NT2/D1 (cell line): Measurements from ENCODE around the gene GTPBP3.
A peak's percentile ranks its signal among the peaks of the same experiment; 100 is the strongest.
"Not testable (repeated sequence)": the region's sequence is repeated elsewhere in the genome, so short reads cannot be mapped to it uniquely, and the experiment has no call there.

Experiments
- DNase-seq: peaks from one replicate; pipeline ENCODE4 v3.0.0-alpha.2; 2011; ENCODE audit warnings: low read depth, low spot score
- H3K27me3 ChIP-seq: 2 replicates; pipeline ENCODE4 v1.6.0; 2011; ENCODE audit warnings: mild to moderate bottlenecking; ENCODE audit not compliant: insufficient read length, insufficient read depth
- H3K36me3 ChIP-seq: 2 replicates; pipeline ENCODE4 v1.6.1; 2011; ENCODE audit warnings: mild to moderate bottlenecking, low read length, mixed read lengths; ENCODE audit not compliant: insufficient read depth, insufficient read length
- H3K4me1 ChIP-seq: 2 replicates; pipeline ENCODE4 v1.5.1; 2011; ENCODE audit not compliant: insufficient read depth, insufficient read length
- H3K4me3 ChIP-seq: 2 replicates; pipeline ENCODE4 v1.5.1; 2011; ENCODE audit warnings: low read depth; ENCODE audit not compliant: insufficient read length
- H3K9ac ChIP-seq: 2 replicates; pipeline ENCODE4 v1.6.0; 2011; ENCODE audit warnings: low read depth; ENCODE audit not compliant: insufficient read length
- H3K9me3 ChIP-seq: 2 replicates; pipeline ENCODE4 v1.5.1; 2011; ENCODE audit warnings: mild to moderate bottlenecking, low read length; ENCODE audit not compliant: insufficient read depth
- SUZ12 ChIP-seq: IDR thresholded peaks from 2 replicates; pipeline ENCODE4 v1.6.1; 2011; ENCODE audit not compliant: insufficient read length, insufficient read depth; ENCODE audit errors: extremely low read depth
- YY1 ChIP-seq: IDR thresholded peaks from 2 replicates; pipeline ENCODE4 v1.6.1; 2011; ENCODE audit not compliant: insufficient read length, insufficient read depth
- ZNF274 ChIP-seq: IDR thresholded peaks from 2 replicates; pipeline ENCODE4 v1.6.1; 2011; ENCODE audit warnings: mild to moderate bottlenecking, low read depth, low read length

GTPBP3 gene, protein sequence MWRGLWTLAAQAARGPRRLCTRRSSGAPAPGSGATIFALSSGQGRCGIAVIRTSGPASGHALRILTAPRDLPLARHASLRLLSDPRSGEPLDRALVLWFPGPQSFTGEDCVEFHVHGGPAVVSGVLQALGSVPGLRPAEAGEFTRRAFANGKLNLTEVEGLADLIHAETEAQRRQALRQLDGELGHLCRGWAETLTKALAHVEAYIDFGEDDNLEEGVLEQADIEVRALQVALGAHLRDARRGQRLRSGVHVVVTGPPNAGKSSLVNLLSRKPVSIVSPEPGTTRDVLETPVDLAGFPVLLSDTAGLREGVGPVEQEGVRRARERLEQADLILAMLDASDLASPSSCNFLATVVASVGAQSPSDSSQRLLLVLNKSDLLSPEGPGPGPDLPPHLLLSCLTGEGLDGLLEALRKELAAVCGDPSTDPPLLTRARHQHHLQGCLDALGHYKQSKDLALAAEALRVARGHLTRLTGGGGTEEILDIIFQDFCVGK

DNA sequence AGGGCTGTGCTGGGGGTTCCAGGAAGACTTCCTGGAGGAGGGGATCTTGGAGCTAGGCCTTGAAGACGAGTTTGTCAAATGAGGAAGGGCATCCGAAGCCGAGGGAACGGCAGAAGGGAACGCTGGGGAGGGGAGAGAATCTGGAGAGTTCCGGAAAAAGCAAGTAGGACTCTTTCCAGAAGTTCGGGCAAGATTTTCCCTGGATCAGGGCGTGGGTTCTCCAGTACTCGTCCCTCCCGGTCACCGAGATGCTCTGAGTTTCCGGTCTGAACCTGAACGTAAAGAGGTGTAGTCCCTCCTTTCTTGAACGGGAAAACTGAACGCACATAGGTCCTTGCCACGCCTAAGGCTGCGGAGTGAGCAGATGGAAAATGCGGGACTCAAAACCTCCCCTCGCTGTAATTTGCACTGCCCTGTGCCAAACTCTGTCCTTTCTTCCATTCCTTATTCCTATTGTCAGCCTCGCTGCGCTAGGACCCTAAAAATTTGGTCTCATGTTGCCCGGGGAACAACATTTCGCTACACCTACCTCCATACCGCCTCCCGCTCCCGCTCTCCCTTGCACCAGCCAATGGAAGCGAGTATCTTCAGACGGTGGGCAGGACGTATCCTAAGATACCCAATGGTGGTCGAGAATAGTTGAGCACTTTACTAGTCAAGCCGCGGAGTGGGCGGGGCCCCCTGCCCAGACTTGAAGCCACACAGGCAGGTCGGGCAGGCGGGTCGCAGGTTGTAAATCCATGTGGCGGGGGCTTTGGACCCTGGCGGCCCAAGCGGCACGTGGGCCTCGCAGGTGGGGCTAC is at the start of gene GTPBP3:
GTPBP3 (plus strand) TSS at position 682 of the 803 bp plus-strand sequence; CDS start at position 741, 59 bp downstream.
- H3K4me1 ChIP-seq = peaks cover 24% of the 10 kb centered on the region
- H3K4me3 ChIP-seq = peak within 1 kb of the TSS; percentile 99
- H3K9me3 ChIP-seq = peaks cover 5% of the 10 kb centered on the region; the same call in 1 of the 2 replicates
- H3K27me3 ChIP-seq = no peaks in the 10 kb centered on the region
- H3K36me3 ChIP-seq = peaks cover 37% of the 10 kb centered on the region
- peak within 1 kb of the TSS; percentile 97 for H3K9ac ChIP-seq
- peak; percentile 100 for DNase-seq
- TF ChIP-seq SUZ12 = no peak
- peak; percentile 36 for TF ChIP-seq YY1

DNA sequence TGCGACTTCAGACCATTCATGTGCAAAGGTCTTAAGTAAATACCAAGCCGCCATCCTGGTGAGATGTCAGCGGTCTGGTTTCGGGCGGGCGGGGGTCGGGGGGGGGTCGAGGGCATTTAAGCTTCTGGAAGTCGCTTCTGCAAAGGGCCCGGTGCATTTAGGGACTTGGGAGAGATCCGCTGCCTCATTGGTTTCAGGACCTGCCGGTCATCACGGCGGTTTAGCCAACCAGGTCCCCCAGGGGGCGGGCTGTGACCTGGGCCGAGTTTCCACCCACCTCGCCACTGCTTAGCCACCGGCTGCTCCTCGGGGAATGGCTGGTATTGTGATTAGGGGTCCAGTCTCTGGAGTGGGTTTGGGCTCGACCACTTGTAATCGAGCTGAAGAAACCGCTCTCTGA is 47.9 kb upstream of the GTPBP3 start:
- peaks cover 24% of the 10 kb centered on the region for H3K36me3 ChIP-seq
- H3K9ac ChIP-seq = no peak overlapping the region
- TF ChIP-seq SUZ12 (no peak), YY1 (no peak), ZNF274 (no peak)
- peak overlapping the region; percentile 8 for H3K4me3 ChIP-seq
- peak; percentile 89 for DNase-seq
- H3K27me3 ChIP-seq = no peaks in the 10 kb centered on the region
- H3K4me1 ChIP-seq = peaks cover 7% of the 10 kb centered on the region
- peaks cover 8% of the 10 kb centered on the region; the same call in 1 of the 2 replicates for H3K9me3 ChIP-seq

DNA sequence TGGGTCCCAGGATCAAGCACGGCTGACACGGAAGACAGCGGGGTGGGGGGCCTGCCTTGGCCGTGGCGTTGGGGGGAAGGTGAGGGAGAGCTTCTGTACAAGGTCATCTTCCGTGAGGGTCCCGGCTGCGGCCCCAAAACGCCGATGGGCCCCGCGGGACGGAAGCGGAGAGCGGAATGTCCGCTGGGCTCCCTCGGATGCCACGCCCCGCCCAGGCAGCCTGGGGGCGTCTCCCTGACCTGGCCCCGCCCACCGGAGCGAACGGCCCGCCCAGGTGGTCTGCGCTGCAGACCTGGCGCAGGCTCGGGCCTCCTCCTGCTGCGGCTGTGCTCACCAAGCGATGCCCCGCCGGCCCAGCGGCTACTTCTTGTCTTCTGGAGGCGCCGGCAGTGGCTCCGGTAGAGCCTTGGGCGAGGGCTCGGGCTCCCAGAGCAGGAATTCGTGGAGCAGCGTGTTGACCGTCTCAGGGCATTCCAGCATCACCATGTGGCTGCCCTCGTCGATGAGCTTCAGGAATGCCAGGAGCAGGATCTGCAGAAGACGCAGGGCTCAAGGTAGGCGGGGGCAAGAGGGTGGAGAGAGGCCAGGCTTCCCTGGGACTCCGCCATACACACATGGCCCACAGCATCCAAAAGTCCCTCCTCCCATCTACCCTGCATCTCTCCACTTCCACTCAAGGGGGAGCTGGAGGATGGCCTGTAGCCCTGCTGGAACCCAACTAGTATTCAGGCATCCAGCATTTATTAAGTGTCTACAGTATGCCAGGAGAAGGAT is 44.9 kb upstream of the GTPBP3 start:
- Histone ChIP-seq H3K4me1 (peaks cover 9% of the 10 kb centered on the region), H3K9me3 (peaks cover 3% of the 10 kb centered on the region; the same call in 1 of the 2 replicates), H3K27me3 (no peaks in the 10 kb centered on the region), H3K9ac (peak overlapping the region; percentile 83), H3K4me3 (peak overlapping the region; percentile 81), H3K36me3 (peaks cover 20% of the 10 kb centered on the region)
- TF ChIP-seq ZNF274 (no peak), YY1 (no peak), SUZ12 (no peak)
- peak; percentile 81 for DNase-seq

DNA sequence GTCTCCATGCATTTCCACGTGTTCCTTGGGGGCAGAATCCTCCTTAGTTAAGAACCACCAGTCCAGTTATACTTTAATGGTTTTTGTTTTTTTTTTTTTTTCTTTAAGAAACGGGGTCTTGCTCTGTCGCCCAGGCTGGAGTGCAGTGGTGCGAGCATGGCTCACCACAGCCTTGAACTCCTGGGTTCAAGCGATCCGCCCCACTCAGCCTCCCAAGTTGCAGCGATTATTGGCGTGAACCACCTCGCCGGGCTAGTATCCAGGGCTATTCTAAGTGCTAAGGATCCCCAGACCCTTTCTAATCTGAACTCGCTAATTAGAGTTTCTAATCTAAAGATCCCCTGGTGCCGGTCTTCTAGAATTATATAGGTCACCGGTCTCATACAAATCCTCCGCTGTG is 43.7 kb upstream of the GTPBP3 start:
- Histone ChIP-seq H3K36me3 (peaks cover 26% of the 10 kb centered on the region), H3K4me3 (peak overlapping the region; percentile 29), H3K4me1 (peaks cover 9% of the 10 kb centered on the region), H3K9me3 (peaks cover 13% of the 10 kb centered on the region; the same call in 1 of the 2 replicates), H3K27me3 (no peaks in the 10 kb centered on the region), H3K9ac (peak overlapping the region; percentile 50)
- TF ChIP-seq SUZ12 = no peak
- TF ChIP-seq ZNF274 = no peak
- no peak for TF ChIP-seq YY1
- no peak for DNase-seq

DNA sequence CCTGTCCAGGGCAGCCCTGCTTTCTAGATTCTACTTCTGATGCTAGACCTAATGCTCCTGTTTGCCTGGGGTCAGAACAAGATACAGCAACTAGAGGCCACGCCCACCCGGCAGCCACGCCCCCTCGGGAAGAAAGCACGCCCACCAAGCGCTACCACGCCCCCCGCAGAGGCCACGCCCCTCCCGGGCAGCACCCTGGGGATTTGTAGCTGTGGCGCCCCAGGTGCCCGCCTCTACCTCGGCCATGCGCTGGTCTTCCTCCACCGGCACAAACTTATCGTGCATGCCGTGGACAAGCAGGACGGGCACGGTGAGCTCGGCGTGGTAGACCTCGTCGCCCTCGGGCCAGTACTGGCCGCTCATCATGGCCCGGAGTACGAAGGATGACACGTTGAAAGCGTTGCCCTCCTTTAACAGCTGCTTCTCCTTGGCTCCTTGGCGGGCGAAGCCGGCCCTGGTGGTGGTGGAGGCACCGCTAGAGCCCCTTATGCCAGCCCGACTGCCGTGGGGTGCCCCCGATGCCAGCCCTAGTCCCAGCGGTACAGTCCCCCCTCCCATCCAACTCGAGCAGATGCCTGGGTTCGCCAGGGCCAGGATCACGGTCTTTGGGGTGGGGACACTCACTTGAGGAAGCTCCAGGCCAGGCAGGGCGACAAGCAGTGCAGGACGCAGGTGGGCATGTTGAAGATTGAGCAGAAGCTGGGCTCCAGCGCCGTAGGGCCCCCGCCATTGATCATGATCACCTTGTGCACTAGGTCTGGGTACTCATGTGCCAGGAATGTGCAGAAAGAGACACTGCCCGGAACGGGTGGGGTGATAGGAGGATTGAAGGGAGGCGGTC is 43.1 kb upstream of the GTPBP3 start:
- Histone ChIP-seq H3K9me3 (peaks cover 14% of the 10 kb centered on the region; the same call in 1 of the 2 replicates), H3K4me3 (peak overlapping the region; percentile 29), H3K36me3 (peaks cover 26% of the 10 kb centered on the region), H3K4me1 (peaks cover 9% of the 10 kb centered on the region), H3K9ac (no peak overlapping the region), H3K27me3 (no peaks in the 10 kb centered on the region)
- DNase-seq = no peak
- TF ChIP-seq YY1 (no peak), ZNF274 (no peak), SUZ12 (no peak)

DNA sequence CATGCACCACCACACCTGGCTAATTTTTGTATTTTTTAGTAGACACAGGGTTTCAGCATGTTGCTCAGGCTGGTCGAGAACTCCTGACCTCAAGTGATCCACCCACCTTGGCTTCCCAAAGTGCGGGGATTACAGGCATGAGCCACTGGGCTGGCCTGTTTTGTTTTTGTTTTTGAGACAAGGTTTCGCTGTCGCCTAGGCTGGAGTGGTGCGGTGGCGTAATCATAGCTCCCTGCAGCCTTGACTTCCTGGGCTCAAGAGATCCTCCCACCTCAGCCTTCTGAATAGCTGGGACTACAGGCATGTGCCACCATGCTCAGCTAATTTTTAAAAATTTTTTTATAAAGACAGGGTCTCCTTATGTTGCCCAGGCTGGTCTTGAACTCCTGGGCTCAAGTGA is 41.8 kb upstream of the GTPBP3 start:
- not testable (repeated sequence) for DNase-seq, H3K4me3 ChIP-seq, H3K27me3 ChIP-seq, H3K4me1 ChIP-seq, H3K9ac ChIP-seq
- Histone ChIP-seq H3K9me3 (peaks cover 14% of the 10 kb centered on the region; the same call in 1 of the 2 replicates), H3K36me3 (peaks cover 26% of the 10 kb centered on the region)
